ENCODE results near the gene RAB4A.

DNA sequence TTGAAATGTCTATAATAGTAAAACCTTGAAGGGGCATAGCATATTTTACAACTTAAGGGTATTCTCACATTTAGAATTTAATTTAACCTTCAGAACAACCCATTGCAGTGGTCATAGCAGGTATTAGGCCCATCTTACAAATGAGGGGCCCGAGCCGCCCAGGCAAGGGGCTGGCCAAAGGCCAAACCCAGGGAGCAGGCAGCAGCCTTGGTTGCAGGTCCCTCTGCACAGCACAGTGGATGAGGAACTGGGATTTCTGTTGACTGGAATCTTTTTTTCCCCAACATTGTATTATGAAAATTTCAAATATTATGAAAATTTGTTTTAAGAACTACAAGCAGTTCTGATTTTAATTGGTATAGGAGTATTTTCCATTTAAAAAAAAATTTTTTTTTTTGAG is 38.8 kb downstream of the RAB4A start:
- TF ChIP-seq KDM2A (CRISPR knock-in tag; IDR thresholded peaks at IDR 0.05; ENCODE audit: borderline replicate concordance, low read depth) (no peak), EP300 (IDR thresholded peaks at IDR 0.05; ENCODE audit: low read depth in 2 of 2, low read length in 2 of 2) (no peak), EP300 (CRISPR knock-in tag; IDR thresholded peaks at IDR 0.05; ENCODE audit: borderline replicate concordance) (no peak)

Data from HepG2 (cell line).